HepG2 (cell line): ENCODE results near the gene CFAP43. TPM values are rescaled to one million over a fixed set of nuclear protein-coding genes. Genes with fewer than 3 reads are reported as not detected.

Experiments used
- ARNTL ChIP-seq: sonication (generic); formaldehyde crosslinking; IDR thresholded peaks from 2 replicates; pipeline ENCODE4 v1.4.0; 2020; ENCODE audit warnings: mild to moderate bottlenecking, missing genetic modification reagents
- BRD4 ChIP-seq: sonication (generic); formaldehyde crosslinking; IDR thresholded peaks from 2 replicates; pipeline ENCODE4 v1.4.0; 2020; ENCODE audit warnings: missing genetic modification reagents
- HES4 ChIP-seq: sonication (generic); formaldehyde crosslinking; IDR thresholded peaks from 2 replicates; pipeline ENCODE4 v1.9.0; 2021; ENCODE audit warnings: mild to moderate bottlenecking, missing genetic modification reagents, borderline replicate concordance
- MYPOP ChIP-seq: sonication (generic); formaldehyde crosslinking; IDR thresholded peaks from 2 replicates; pipeline ENCODE4 v1.8.1; 2023; ENCODE audit warnings: mild to moderate bottlenecking, moderate library complexity, missing genetic modification reagents
- POLR2AphosphoS5 ChIP-seq: IDR thresholded peaks from 2 replicates; pipeline ENCODE4 v1.6.1; 2012; ENCODE audit warnings: low read depth, low read length
- SETDB1 ChIP-seq: sonication (generic); formaldehyde crosslinking; IDR thresholded peaks from 2 replicates; pipeline ENCODE4 v1.5.1; 2020; ENCODE audit warnings: missing genetic modification reagents, mild to moderate bottlenecking, borderline replicate concordance
- ZEB1 ChIP-seq: IDR thresholded peaks from 2 replicates; pipeline ENCODE4 v1.6.1; 2012; ENCODE audit warnings: mild to moderate bottlenecking, low read depth, inconsistent platforms; ENCODE audit not compliant: insufficient replicate concordance
- ZNF484 ChIP-seq: sonication (generic); formaldehyde crosslinking; IDR thresholded peaks from 2 replicates; pipeline ENCODE4 v1.5.1; 2020; ENCODE audit warnings: mild to moderate bottlenecking, low read depth, missing genetic modification reagents, borderline replicate concordance
- ZNF567 ChIP-seq: sonication (generic); formaldehyde crosslinking; IDR thresholded peaks from 2 replicates; pipeline ENCODE4 v1.8.1; 2023; ENCODE audit warnings: mild to moderate bottlenecking, missing genetic modification reagents, borderline replicate concordance
- ZNF816 ChIP-seq: sonication (generic); formaldehyde crosslinking; IDR thresholded peaks from 2 replicates; pipeline ENCODE4 v1.8.0; 2022; ENCODE audit warnings: missing genetic modification reagents, mild to moderate bottlenecking, borderline replicate concordance
- ZNF839 ChIP-seq: sonication (generic); formaldehyde crosslinking; IDR thresholded peaks from 2 replicates; pipeline ENCODE4 v1.4.0; 2020; ENCODE audit warnings: missing genetic modification reagents, mild to moderate bottlenecking, borderline replicate concordance
- polyA plus RNA-seq, 8 experiments: library from polyadenylated mRNA; depleted of rRNA in 3 of 8; stranded (reverse) in 7 of 8; unstranded in 1 of 8; fragments of >200 nt; fragmentation: Illumina TruSeq in 4 of 8; extraction: Trizol in 4 of 8; gene quantifications; 2 replicates each; pipeline versions ENCODE4 v1.2.1 to v1.2.3, GENCODE V29; 2011 to 2016; ENCODE audit warnings: low read depth in 4 of 8, missing spikeins in 1 of 8, mixed read lengths in 1 of 8; ENCODE audit not compliant: insufficient read depth in 1 of 8
- total RNA-seq, 5 experiments: library from RNA; depleted of rRNA; stranded (reverse); fragments of >200 nt; fragmentation: Illumina TruSeq; extraction: Trizol; gene quantifications; 2 replicates each; pipeline ENCODE4 v1.2.3, GENCODE V29; 2016; ENCODE audit warnings: low read depth in 1 of 5
- TF ChIP-seq, protein P1 (sequence below): sonication (generic); formaldehyde crosslinking; IDR thresholded peaks from 2 replicates; pipeline ENCODE4 v1.5.1; 2020; ENCODE audit warnings: mild to moderate bottlenecking, missing genetic modification reagents, moderate library complexity
- TF ChIP-seq, protein P2 (sequence below): IDR thresholded peaks from 2 replicates; pipeline ENCODE4 v1.6.1; 2016; ENCODE audit warnings: low read depth, control low read depth
- TF ChIP-seq, protein P3 (sequence below): sonication (generic); formaldehyde crosslinking; IDR thresholded peaks from 2 replicates; pipeline ENCODE4 v1.4.0; 2020; ENCODE audit warnings: missing genetic modification reagents

The CFAP43 gene
- total and polyA plus RNA-seq, 2 of the 13 experiments (the other 11 are each of a cell fraction or from before 2014, with no cell fraction given), result 0.24 to 0.38 TPM

DNA sequence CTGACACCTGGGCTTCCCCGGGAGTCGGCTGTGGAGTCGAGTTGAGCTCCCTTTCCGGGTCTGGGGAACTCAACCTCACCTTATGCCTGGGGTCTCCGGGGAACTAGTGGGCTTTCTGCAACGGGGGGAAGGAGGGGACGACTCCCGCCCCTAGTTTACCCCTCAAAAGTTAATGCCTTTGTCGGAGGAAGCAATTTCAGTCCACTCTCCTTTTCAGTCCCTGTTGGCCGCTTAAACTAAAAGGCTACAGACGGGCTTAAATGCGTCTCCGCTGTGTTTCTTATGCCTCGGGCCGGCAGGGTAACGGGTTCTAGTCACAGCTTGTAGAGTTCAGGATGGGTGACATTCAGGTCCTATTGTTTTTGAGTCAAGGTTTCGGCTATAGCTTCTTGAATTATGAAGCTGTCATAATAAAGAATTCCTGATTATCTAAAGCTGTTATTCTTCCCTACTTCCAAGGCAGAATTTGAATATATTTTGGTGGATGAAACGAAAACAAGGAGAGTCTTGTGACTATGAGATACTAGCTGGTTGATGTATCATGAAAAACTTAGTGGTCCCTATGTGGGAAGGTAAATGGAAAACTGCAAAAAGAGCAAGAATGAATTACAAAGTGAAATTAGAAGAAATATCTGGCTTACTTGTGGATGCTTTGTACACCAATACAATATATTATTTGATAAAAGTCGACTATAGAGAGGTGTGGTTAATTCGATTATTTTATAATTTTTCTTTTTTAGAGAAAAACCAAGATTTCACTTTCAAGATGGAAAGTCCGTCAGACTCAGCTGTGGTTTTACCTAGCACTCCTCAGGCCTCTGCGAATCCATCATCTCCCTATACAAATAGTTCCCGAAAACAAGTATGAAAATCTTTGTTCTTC is 109.7 kb downstream of the CFAP43 start (continued):
- TF ChIP-seq MYPOP (0 out of 2 replicates have a peak, but pooled peaks have one; percentile 6), ZNF484 (no peak), SETDB1 (no peak), HES4 (CRISPR knock-in tag) (0 out of 2 replicates have a peak, but pooled peaks have one; percentile 48), BRD4 (CRISPR knock-in tag) (no peak), ZNF816 (CRISPR knock-in tag) (0 out of 2 replicates have a peak, but pooled peaks have one; percentile 1), ZNF567 (CRISPR knock-in tag) (0 out of 2 replicates have a peak, but pooled peaks have one; percentile 66), ZEB1 (peak; percentile 6), ARNTL (no peak), ZNF839 (CRISPR knock-in tag) (peak; percentile 89; the same call in 1 of the 2 replicates), POLR2AphosphoS5 (no peak)
- TF ChIP-seq, protein P1, sequence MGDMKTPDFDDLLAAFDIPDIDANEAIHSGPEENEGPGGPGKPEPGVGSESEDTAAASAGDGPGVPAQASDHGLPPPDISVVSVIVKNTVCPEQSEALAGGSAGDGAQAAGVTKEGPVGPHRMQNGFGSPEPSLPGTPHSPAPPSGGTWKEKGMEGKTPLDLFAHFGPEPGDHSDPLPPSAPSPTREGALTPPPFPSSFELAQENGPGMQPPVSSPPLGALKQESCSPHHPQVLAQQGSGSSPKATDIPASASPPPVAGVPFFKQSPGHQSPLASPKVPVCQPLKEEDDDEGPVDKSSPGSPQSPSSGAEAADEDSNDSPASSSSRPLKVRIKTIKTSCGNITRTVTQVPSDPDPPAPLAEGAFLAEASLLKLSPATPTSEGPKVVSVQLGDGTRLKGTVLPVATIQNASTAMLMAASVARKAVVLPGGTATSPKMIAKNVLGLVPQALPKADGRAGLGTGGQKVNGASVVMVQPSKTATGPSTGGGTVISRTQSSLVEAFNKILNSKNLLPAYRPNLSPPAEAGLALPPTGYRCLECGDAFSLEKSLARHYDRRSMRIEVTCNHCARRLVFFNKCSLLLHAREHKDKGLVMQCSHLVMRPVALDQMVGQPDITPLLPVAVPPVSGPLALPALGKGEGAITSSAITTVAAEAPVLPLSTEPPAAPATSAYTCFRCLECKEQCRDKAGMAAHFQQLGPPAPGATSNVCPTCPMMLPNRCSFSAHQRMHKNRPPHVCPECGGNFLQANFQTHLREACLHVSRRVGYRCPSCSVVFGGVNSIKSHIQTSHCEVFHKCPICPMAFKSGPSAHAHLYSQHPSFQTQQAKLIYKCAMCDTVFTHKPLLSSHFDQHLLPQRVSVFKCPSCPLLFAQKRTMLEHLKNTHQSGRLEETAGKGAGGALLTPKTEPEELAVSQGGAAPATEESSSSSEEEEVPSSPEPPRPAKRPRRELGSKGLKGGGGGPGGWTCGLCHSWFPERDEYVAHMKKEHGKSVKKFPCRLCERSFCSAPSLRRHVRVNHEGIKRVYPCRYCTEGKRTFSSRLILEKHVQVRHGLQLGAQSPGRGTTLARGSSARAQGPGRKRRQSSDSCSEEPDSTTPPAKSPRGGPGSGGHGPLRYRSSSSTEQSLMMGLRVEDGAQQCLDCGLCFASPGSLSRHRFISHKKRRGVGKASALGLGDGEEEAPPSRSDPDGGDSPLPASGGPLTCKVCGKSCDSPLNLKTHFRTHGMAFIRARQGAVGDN (CRISPR knock-in tag), result no peak
- TF ChIP-seq, protein P2, sequence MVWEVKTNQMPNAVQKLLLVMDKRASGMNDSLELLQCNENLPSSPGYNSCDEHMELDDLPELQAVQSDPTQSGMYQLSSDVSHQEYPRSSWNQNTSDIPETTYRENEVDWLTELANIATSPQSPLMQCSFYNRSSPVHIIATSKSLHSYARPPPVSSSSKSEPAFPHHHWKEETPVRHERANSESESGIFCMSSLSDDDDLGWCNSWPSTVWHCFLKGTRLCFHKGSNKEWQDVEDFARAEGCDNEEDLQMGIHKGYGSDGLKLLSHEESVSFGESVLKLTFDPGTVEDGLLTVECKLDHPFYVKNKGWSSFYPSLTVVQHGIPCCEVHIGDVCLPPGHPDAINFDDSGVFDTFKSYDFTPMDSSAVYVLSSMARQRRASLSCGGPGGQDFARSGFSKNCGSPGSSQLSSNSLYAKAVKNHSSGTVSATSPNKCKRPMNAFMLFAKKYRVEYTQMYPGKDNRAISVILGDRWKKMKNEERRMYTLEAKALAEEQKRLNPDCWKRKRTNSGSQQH (CRISPR knock-in tag), result 0 out of 2 replicates have a peak, but pooled peaks have one; percentile 14
- TF ChIP-seq, protein P3, sequence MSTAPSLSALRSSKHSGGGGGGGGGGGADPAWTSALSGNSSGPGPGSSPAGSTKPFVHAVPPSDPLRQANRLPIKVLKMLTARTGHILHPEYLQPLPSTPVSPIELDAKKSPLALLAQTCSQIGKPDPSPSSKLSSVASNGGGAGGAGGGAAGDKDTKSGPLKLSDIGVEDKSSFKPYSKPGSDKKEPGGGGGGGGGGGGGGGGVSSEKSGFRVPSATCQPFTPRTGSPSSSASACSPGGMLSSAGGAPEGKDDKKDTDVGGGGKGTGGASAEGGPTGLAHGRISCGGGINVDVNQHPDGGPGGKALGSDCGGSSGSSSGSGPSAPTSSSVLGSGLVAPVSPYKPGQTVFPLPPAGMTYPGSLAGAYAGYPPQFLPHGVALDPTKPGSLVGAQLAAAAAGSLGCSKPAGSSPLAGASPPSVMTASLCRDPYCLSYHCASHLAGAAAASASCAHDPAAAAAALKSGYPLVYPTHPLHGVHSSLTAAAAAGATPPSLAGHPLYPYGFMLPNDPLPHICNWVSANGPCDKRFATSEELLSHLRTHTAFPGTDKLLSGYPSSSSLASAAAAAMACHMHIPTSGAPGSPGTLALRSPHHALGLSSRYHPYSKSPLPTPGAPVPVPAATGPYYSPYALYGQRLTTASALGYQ (CRISPR knock-in tag), result peak; percentile 17; the same call in 1 of the 2 replicates
